GM21381 (cell line): ENCODE measurements around the gene PIGC.

Source experiments
- ATAC-seq: cut with Tn5 transposase; IDR thresholded peaks from one replicate; pipeline ENCODE4 v1.9.1; 2021; ENCODE audit warnings: mild to moderate bottlenecking, moderate library complexity; ENCODE audit not compliant: unreplicated experiment

PIGC gene

DNA sequence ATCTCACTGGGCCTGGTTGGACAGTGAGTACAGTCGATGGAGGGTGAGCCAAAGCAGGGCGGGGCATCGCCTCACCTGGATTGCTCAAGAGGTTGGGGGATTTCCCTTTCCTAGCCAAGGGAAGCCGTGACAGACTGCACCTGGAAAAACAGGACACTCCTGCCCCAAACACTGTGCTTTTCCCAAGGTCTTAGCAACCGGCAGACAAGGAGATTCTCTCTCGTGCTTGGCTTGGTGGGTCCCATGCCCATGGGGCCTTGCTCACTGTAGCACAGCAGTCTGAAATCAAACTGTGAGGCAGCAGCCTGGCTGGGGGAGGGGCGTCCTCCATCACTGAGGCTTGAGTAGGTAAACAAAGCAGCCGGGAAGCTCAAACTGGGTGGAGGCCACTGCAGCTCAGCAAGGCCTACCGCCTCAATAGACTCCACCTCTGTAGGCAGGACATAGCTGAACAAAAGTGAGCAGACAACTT is 12.1 kb downstream of the PIGC start:
- no peak for ATAC-seq

DNA sequence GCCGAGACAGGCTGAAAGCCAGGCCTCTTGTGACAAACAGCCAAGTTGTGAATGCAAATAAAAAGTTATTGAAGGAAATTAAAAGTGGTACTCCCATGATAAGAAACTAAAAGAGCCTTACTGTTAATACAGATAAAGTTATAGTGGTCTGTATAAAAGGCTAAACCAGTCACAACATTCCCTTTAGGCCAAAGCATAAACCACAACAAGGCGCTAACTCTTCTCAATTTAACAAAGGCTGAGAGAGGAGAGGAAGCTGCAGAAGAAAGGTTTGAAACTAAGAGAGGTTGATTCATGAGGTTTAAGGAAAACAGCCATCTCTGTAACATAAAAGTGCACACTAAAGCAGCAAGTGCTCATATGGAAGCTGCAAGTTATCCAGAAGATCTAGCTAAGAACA is 12.7 kb downstream of the PIGC start:
- no peak for ATAC-seq

DNA sequence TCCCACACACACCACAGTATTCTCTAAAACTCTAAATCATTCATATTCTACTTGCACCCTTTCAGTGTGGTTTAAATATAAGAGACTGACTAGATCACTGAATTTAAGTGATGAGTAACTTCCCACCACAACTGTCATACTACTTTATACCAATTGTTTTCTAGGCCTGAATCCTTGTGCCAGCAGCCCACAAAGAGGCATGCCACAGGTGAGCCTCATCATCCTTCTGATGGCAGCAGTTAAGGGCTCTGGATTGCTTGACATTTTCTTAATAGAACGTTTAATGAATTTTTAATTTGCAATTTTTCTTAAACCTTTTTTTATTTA is 13.8 kb downstream of the PIGC start:
- ATAC-seq = no peak

DNA sequence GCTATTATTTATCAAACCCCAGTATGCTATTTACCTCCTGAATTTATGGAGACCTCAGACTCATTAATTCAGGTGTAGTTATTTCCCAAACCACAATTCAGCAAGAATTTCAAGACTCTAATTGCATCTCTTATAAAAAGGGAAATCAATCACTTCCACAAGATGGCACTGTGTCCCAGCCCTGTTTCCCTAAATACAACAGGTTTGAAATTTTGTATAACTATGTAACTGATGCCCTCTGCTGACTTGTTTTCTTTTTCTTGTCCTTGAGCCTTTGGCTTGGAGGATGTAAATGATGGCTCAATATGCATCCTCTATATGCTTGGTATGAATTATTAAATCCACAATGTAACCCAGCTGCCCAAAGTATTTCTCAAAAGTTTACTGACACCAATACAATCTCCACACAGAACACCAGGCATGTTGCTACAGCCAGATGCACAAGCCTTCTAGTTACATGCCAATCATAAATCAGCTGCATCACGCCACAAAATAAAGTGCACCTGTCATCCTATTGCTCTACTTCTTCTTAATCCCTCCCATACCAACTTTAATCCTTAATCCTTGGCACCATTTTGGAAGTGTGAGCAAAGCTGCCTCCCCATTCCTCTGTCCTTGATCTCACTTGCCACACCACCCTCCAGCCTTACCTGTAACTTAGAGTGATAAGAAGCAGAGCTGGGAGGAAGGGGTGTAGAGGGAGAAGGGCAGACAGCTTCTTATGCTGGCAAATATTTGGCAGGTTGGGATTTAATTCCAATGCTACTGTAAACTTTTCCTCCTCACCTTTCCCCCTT is 14.3 kb downstream of the PIGC start:
- no peak for ATAC-seq

DNA sequence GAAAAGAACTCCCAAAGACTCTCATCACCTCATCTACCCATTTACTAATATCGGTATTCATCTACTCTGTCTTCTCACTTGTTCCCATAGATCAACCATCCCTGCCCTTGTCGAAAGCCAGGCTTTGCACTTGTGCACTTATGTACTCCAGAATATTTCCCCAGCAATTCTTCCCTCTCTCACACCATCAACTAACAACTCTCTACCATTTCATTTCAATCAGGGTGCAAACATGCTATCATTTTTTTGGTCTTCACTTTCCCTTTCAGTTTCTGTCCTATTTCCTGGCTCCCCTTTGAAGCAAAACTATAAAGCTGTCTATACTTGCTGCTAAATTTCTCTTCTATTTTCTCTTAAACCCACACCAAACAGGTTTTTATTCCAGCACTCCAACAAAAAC is 16.7 kb downstream of the PIGC start:
- no peak for ATAC-seq

DNA sequence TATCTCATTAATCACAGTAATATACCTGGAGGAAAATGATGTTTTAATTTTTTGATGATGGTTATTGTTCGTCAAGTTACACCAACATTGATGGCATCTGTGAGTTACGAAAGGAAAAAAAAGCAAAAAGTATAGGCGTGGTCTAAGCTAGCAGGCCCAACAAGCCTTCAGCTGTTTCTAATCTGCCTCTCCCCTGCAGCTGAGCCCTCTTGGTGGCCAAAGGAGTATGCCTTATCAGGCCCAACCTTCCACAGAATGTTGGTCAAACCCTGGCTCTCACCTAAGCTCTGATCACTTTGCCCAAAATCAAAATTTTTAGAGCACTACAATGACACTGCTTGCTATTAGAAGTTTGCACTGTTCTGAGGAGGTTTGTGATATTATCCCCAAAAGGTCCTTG is 18.5 kb downstream of the PIGC start:
- ATAC-seq = no peak

DNA sequence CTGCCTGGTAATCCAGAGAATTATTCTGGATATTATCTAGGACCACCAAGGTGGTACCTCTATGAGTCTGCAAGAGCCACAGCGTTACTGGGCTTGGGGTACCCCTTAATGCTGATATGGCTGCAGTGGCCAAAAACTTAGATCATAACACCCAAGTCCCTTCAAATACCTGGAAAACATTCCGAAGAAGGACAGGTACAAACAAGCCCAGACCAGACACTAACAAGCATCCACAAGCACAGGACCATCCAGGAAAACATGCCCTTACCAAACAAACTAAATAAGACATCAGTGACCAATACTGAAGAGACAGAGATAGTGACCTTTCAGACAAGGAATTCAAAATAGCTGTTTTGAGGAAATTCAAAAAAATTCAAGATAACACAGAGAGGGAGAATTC is 20.5 kb downstream of the PIGC start:
- ATAC-seq = no peak

DNA sequence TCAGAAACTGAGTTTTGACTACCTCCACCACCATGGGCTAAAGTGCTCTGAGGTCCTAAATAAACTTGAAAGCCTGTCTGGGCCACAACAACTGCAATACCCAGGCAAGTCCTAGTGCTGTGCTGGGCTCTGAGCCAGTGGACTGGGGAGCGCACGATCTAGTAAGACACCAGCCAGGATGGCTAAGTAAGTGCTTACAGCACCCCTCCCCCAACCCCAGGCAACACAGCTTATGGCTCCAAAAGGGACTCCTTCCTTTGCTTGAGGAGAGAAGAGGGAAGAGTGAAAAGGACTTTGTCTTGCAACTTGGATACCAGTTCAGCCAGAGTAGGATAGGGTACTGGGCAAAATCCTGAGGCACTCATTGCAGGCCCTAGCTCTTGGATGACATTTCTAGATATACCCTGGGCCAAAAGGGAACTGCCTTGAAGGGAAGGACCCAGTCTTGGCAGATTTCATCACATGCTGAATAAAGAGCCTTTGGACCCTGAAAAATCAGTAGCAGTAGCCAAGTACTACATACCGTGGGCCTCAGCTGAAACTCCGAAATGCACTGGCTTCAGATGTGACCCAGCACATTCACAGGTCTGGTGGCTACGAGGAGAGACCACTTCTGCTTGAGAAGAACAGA is 21.8 kb downstream of the PIGC start:
- no peak for ATAC-seq

DNA sequence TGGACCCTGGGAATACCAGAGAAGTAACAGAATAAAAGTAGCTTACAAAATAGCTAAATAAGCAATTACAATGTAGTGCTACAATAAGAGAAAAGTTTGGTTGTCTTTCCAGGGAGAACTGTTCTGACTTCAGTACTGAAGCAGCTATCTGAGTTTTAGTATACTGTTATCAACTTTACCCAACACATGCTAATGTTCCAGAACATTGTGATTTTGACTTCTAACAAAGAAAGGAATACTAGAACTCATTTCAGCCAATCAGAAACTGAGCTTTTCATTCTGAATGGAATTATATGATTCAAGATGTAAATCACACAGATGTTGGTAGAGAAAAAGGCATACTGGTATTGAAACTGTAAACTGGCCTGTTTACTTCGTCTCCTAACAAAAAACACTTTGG is 23.5 kb downstream of the PIGC start, which contains the start of gene C1orf105:
Gene C1orf105, plus strand, starts transcription at position 301 of the 400 bp plus-strand sequence. CDS start 201 bp downstream, outside the sequence.
- no peak for ATAC-seq

DNA sequence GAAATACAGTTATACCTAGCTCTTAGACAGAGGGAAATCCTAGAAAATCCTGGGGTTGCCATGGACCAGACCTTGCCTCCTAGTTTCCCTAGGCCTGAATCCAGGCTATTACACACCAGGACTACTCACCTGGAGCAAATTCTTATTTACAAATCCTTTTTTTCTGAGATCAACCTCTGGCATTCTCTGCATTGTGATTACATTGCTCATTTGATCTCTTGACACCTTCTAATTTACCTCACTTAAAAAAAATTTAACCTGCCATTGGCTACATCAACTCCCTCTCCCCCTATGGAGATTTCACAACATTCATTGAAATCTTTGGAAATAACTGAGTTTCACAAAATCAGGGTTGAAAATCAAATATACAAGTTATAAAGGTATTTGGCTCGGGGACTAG is 26.3 kb downstream of the PIGC start:
- ATAC-seq = no peak

DNA sequence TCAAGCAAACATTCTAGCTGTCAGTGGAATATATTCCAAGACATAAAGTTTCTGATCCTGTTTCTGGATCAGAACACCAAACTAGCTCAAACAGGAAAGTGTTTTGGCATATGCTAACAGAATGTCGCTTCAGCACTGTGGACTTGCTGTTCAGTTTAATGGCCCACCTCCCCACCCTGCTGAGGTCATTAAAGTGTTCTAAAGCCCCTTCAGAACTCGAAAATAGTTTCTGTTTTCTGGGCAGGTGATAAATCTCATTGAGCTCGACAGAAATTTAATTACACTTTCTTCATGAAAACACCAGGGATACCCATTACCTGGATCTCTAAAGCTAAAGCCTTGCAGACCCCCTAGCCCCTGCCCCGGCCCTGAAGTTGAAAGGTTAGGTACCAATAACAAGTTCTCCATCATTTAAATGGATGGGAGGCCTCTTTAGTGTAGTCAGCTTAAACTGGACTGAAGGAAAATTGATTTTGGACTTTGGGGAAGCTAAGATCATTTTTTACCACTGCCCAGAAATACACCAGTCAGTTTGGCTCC is 27.3 kb downstream of the PIGC start:
- ATAC-seq = no peak

DNA sequence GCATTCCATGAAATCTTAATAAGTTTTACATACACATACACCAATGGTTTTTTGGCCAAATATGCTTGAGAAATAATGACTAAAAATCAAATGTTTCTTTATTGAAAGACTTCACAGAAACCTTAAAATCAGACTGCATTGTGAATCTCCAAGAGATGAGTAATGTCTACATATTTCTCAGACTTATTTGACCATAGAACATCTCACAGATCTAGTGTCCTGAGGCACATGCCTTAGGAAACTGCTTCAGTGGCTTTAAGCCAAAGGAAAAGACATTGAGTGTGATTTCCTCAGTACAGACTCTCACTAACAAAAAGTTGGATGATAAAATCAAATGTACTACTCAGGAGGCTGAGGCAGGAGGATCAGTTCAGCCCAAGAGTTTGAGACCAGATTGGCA is 29.5 kb downstream of the PIGC start:
- no peak for ATAC-seq

DNA sequence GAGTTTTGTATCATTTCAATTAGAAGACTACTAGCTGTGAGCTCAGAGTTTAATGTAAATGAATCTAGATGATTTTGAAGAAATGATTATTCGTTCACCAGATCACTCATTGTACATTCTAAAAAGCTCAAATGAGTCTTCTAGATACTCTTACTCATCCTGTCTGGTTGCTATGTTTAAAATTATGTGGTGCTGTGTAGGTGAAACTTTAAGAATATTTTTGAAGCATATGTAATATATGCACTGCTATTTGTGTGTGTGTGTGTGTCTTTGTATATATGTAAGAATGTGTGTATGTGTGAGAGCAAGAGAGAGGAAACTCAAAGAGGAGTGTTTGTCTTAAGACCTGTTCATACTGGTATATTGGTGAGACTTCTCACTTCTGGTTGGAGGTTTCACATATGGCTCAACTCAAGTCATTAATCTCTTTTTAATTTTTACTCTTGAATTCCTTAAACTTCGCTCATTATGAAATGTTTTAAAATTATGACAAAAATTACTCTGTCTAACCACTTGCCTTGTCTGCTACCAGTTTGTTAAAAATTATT is 32.0 kb downstream of the PIGC start:
- ATAC-seq = no peak

DNA sequence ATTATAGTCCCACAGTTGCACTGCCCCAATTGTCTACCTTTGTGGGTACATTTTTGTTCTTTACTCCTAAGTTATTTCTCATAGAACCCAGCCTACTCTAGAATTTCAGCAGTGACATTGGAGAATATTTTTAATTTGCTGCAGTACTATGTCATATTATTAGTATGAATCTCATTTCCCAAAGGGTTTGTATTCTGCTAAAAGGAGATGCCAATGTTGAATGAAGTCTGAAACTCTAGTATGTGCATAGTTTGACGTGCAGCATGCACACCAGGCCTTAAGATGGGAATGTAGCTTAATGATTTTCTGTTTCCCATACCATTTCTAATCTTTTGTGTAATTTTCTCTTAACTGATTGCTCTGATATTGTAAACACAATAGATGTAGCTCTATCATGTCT is 33.8 kb downstream of the PIGC start:
- ATAC-seq = no peak

DNA sequence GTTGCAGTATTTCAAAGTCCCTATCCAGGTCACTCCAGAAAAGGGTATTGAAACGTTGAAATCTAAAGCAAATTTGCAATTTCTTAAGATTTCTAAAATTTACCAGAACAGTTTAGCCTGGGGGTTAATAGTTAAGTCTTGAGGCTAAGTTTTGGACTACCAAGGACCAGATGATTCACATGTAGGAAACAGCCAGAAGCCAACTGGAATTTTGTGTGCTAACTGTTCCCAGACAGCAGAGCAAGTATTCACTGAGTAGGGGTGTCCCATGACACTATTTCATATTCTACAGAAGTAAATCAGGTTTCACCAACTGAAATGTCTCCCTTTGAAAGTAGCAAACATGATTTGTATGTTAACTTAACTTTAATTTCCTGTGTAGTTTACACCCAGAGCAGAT is 34.9 kb downstream of the PIGC start:
- no peak for ATAC-seq

DNA sequence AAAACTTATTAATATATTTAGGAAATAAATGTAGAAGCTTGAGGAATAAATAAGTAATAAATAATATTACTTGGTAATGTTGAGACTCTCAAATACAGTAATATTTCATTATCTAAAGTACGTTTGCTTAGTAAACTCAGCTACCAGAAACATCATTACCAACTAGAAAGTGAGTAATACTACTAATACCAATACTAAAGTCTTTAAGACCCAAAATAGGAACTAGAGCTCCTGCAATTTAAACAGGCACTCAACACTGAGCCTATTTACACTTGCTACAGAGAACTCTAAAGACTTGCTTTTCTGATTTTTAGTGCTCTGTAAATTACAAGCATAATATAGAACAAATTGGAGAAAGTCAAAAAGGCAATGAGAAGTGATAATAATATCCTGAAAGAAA is 36.9 kb downstream of the PIGC start:
- ATAC-seq = no peak

DNA sequence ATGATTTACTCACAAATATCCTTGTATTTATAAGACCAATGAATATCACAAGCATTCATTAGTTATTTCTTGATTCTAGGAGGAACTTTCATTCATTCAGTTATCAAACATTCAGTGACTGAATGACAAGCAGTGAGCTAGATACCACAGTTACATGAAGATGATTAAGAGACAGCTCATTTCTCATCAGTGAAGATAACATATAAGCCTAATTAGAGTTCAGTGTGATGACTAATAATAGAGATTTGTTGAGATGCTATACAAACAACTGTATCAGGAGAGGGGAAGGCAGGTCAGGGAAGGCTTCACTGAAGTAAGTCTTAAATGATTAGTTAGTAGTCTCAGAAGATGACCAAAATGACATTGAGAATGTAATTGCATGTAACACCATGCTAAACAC is 38.0 kb downstream of the PIGC start:
- ATAC-seq = no peak

DNA sequence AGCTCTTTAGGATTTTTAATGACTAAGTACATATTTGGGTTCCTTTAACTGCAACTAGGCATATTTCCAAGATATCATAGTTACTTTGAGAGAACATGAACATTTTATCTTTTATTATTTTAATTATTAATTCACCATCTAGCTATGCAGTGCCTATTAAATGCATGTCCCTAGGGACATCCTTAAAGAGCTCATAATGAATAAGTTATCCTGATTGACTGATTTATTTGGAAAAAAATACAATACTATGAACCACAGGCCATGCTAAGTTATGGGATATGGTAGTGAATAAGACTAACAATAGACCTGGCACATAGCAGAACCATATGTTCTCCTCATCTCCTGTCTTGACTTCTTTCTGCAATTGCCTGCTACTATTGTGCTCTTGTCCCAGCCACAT is 39.7 kb downstream of the PIGC start:
- ATAC-seq = no peak

DNA sequence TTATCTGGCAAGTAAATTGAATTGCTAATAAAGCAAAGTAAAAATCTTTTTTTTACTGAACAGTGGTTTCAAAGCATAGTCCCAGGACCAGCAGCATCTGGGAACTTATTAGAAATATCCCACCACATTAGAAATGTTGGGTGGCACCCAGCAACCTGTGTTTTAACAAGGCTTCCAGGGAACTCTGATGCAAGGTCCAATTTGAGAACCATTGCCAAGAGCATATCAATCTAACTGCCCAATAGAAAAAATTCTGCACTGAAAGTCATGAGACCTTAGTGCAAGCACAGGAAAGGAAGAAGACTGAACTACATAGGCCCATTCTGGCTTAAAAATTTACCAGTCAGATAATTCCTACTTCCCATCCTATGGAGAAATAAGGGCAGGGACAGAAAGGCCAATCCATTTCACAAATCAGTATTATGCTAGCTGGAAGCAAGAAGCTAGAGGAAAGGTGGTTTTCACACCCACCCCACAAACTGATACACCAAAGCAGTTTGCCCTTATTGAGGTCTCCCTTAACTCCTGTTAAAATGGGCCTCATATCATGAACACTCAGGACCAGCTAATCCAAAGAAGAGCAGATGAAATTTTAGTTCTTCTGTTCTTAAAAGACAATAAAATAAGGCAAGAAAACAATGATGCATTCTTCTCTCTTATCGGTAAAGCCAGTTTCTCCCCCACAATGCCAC is 40.8 kb downstream of the PIGC start:
- no peak for ATAC-seq

DNA sequence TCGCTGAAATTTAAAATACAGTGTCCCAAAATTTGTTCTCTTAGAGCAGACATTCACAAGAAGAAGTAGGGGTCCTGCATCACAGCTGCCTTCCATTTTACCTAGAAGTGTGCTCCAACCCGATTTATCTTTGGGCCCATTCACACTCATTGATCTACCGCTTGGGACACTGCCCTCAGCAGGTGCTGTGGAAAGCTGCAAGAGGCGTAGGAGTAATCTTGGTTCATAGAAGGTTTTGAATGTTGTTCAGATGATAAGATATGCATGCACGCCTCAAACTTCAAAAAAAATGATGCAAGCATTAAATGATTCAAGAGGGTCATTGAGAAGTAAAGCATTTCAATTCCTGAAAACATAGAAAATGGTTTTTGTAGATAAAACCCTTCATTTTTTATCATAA is 42.0 kb downstream of the PIGC start:
- ATAC-seq = no peak

DNA sequence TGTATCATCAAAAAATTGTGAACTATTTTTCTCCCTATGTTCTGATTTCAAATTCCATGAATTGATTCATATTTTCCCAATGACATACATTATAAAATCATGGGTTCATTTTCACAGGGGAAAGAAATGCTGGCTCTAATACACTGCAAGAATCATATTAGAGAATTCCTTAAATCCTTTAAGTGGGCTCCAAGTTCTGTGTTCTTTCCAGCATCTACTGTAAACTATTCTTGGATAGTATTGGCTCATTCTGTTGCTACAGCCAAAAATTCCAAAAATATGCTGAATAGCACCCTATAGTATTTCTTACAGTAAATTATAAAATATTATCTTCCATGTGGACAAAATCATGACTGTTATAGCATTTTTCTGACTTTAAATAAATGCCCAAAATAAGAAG is 42.4 kb downstream of the PIGC start:
- ATAC-seq = no peak

DNA sequence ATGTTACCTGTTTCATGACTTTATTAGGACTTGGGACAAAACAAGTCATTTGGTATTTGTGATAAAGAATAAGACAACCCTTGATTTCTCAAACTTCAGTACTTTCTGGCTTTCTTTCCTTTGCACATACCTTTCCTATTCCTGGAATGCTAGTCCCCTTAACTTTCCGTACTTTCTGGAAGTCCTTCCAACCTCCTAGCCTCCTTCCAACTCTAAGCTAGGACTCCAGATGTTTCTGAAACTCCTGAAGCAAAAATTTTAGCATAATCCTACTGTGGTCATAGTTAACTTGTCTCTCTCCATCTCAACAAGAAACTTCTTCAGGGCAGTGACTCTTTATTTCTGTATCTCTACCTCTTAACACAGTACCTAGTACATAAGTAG is 43.2 kb downstream of the PIGC start:
- no peak for ATAC-seq
